Panc1 (cell line): Measurements from ENCODE around the gene IDUA.

ENCODE experiments used
- POLR2AphosphoS5 ChIP-seq: IDR thresholded peaks from 2 replicates; pipeline ENCODE4 v1.6.1; 2012; ENCODE audit warnings: mild to moderate bottlenecking, low read depth, low read length, moderate library complexity
- SIN3A ChIP-seq: IDR thresholded peaks from 2 replicates; pipeline ENCODE4 v1.6.1; 2012; ENCODE audit warnings: low read depth, mild to moderate bottlenecking, low read length, moderate library complexity, borderline replicate concordance; ENCODE audit not compliant: insufficient read depth
- TF ChIP-seq, protein P1 (sequence below): fragments of 450-650 bp; IDR thresholded peaks from 2 replicates; pipeline ENCODE4 v1.5.1; 2017; ENCODE audit warnings: mild to moderate bottlenecking
- TF ChIP-seq, protein P2 (sequence below), 2 experiments: IDR thresholded peaks; 2 replicates each; pipeline ENCODE4 v1.6.1; 2011 to 2012; ENCODE audit warnings: low read depth in 2 of 2, control low read depth in 1 of 2, low read length in 1 of 2, mild to moderate bottlenecking in 1 of 2, moderate library complexity in 1 of 2; ENCODE audit not compliant: insufficient read depth in 1 of 2

DNA sequence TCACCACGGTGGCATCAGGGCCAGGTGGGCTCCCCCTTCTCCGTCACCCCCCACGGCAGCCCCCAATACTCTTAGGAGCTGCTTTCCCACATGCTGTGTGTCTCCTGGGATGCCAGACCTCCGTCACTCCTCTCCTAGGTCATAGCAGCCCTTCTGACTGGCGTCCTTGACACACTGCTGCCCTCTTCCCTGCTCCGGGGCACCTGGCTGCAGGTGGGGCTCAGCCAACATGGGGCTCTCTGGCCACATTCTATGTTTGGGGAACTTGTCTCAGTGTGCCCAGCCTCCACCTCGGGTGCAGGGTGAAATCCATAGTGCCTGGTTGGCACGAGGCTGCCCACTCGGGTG, 40.8 kb upstream of the IDUA start:
- TF ChIP-seq, protein P1, sequence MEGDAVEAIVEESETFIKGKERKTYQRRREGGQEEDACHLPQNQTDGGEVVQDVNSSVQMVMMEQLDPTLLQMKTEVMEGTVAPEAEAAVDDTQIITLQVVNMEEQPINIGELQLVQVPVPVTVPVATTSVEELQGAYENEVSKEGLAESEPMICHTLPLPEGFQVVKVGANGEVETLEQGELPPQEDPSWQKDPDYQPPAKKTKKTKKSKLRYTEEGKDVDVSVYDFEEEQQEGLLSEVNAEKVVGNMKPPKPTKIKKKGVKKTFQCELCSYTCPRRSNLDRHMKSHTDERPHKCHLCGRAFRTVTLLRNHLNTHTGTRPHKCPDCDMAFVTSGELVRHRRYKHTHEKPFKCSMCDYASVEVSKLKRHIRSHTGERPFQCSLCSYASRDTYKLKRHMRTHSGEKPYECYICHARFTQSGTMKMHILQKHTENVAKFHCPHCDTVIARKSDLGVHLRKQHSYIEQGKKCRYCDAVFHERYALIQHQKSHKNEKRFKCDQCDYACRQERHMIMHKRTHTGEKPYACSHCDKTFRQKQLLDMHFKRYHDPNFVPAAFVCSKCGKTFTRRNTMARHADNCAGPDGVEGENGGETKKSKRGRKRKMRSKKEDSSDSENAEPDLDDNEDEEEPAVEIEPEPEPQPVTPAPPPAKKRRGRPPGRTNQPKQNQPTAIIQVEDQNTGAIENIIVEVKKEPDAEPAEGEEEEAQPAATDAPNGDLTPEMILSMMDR, result no peak
- TF ChIP-seq, protein P2, sequence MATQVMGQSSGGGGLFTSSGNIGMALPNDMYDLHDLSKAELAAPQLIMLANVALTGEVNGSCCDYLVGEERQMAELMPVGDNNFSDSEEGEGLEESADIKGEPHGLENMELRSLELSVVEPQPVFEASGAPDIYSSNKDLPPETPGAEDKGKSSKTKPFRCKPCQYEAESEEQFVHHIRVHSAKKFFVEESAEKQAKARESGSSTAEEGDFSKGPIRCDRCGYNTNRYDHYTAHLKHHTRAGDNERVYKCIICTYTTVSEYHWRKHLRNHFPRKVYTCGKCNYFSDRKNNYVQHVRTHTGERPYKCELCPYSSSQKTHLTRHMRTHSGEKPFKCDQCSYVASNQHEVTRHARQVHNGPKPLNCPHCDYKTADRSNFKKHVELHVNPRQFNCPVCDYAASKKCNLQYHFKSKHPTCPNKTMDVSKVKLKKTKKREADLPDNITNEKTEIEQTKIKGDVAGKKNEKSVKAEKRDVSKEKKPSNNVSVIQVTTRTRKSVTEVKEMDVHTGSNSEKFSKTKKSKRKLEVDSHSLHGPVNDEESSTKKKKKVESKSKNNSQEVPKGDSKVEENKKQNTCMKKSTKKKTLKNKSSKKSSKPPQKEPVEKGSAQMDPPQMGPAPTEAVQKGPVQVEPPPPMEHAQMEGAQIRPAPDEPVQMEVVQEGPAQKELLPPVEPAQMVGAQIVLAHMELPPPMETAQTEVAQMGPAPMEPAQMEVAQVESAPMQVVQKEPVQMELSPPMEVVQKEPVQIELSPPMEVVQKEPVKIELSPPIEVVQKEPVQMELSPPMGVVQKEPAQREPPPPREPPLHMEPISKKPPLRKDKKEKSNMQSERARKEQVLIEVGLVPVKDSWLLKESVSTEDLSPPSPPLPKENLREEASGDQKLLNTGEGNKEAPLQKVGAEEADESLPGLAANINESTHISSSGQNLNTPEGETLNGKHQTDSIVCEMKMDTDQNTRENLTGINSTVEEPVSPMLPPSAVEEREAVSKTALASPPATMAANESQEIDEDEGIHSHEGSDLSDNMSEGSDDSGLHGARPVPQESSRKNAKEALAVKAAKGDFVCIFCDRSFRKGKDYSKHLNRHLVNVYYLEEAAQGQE (IDR thresholded peaks at IDR 0.05; ENCODE audit: insufficient read depth in 1 of 2, low read depth in 2 of 2, low read length in 1 of 2), result no peak
- no peak for TF ChIP-seq SIN3A
- TF ChIP-seq POLR2AphosphoS5, result no peak
